NCI-H82 (cell line): ENCODE measurements around the gene LIN28B.
"Not testable (repeated sequence)": the region's sequence is repeated elsewhere in the genome, so short reads cannot be mapped to it uniquely, and the experiment has no call there.

ENCODE experiments used
- DNase-seq: peaks from one replicate; lab custom pipeline; 2025; lab: John Stamatoyannopoulos, UW

The LIN28B gene

DNA sequence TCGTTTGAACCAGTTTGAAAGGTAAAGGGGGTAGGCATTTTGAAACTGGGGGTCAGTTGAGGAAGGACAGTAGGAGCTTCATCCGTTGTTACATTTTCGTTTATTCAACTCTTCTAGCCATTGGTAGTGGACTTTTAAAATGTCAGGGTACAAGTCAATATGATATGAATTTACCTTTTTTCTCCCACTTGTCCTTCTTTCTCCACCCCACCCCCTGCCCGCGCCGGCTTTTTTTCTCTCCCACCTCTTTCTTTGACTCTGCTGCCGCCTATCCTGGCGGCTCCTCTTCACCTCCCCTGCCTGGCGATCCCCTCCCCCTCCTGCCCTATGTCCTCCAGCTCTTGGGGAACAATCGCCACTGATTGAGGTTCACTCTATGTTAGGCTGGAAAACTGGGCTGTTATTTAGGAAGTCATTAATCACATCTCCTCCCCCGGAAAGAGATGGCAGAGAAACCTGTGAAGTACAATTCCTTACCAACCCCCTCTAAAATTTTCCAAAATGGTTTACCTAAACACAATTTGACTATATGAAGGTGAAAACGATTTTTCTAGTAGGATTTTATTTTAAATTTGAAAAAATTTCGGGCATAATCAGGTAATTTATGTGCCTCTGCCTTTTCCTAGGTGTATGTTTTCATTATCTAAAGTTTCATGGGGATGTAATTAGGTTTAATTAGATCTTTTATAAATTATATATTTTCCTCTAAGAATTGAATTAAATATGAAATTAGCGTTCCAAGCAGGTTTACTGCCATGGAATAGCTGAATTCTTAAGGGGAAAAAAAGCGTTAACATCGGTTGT lies 778 bp upstream of the LIN28B start:
- no peak for DNase-seq

DNA sequence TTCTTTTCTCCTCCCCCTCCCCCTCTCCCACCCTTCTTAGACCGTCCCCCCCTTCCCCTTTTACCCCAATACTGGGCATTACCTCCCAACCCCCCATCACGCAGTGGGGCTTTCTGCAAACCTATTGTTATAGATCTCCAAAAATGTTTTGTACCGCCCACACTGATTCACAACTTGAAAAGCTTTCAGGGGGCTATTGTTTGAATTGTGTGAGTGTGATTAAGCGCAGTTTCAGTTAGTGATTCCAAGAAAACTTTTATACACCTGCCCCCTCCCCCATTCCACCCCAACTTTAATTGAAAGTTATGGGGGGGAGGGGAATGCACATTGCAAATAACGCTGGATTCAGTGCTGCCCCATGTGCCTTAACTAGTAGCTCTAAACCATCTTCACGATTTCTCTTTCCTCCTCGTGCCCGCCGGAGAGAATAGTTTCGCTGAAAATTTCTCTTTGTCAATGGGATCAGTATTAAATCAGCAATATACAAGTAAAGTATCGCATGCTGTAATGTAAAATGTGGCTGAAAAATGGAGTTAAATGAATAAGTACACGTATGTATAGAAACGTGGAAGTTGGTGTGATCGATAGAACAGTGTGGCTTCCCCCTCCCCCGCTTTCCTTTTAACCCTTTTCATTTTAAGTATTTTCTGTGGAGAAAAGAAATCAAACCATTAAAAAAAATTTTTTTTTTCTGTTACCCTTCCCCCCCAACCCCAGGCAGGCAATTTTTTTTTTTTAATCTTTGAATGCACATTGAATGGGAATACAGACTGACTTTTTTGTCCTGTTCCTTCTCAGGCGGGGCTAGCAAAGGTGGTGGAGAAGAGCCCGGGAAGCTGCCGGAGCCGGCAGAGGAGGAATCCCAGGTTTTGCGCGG lies 632 bp downstream of the LIN28B start:
- no peak for DNase-seq

DNA sequence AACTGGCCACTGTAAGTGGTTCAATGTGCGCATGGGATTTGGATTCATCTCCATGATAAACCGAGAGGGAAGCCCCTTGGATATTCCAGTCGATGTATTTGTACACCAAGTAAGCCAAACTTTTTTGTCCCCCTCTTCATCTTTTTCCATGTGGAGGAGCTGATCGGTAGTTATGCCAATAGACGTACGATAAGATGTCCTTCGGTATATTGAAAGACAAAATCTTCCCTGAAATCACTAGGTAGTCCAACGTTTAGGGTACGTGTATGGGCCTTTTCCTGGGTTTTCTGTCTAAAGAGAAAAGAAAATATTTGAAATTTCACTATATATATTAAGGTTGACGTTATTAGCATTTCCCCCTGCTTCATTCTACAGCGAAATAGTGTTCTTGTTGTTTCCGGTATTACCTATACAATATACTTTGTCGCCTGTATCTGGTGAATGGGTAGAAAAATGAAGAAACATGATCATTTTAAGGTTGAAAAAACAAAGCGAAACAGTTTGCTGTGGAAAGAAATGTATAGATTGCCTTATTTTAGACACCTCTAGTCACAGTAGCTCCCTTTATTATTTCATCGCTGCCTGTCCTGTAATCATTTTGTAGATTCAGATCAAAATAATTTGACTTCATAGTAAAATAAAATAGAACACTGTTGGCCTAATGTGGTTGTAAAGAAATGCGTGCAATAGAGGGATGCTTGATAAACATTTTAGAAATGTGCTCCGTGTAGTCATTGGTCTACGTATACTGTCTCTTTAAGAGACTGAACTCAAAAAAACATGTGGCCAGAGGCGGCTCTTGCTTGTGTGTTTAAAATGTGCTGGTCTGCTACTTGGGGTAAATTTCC lies 1.5 kb downstream of the LIN28B start:
- no peak for DNase-seq

DNA sequence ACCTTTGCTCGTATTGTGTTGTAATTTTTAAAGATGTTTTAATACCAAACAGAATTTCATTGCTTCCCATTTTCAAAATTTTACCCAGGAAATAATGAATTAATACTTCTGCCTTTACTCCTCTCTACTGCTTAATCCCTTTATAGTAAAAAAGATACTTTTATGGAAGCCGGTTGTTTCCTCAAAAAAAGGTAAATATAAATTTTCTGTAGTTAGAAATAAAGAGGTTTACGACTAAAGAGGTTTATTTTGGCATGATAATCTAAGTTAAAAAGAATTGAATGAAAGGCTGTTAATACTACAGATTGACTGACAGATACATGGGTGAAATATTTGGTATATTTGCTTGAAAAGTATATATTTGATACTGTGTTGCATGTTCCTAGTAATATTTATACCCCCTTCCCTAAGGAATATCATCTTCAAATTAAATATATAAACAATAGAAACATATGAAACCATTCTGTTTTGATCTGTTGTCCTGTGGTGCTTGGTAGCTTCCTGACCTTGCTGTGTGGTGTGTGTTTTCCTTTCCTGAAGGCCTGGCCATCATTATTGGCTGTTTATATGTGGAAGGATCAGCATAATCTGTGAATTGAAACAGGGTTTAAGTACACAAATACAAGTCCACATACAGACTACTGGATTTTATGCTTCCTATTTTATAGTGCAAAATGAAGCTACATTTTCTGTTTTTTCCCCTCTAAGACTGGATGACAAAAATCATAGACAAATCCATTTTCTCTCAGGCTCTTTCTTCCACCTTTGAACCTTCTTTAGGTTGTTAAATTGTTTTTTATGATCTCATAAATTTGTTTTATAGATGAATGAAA lies 2.3 kb downstream of the LIN28B start:
- no peak for DNase-seq

DNA sequence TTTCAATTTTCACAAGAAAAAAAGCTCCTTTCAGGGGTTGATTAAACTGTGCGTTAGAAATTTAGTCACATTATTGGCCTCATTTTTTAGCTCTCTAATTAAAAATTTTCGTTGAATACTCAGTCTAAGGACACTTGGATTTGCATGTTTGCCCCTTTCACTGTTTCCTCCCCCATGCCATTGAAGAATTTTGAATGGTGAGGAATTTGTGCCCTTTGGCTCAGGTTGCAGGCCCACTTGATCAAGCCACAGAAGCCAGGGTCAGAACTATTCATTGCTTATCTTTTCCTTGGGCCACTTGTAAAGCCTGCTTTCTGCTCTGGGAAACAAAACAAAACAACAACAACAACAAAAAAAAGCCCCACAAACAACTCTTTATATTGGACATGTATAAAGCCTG lies 12.2 kb downstream of the LIN28B start:
- DNase-seq: no peak

DNA sequence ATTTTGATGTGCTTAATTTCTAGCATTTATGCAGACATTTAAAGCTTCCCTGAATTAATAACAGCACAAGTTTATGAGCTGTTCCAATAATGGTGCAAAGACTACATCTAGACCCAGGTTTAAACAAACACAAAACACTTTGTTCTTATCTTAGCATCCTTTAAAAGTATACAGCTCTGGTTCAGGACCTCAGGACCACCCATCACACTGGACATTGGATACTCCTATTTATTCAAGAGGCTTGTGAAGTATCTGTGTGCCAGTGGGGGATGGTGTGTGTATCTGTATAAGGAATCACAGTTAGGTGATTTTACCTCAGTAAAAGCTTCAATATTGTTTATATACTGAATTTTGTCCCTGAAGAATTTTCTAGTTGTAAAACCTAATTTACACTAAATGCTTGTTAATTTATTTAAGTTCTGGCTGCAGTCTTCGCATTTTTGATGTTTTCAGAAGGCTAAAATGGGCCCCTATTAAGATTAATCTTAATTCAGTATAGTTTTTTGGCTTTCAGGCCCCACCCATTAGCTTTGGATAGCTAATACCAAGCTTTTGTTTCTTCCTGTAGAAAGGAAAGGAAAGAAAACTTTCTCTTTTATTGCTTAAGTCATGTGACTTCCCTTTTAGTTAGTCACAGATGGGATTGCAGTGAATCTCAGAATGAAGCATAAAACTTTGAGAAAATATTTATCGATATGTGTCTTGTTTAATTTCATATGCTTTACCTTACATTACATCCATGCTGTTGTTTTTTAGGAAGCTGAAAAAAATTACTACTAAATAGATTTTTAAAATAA lies 13.1 kb downstream of the LIN28B start:
- DNase-seq: no peak

DNA sequence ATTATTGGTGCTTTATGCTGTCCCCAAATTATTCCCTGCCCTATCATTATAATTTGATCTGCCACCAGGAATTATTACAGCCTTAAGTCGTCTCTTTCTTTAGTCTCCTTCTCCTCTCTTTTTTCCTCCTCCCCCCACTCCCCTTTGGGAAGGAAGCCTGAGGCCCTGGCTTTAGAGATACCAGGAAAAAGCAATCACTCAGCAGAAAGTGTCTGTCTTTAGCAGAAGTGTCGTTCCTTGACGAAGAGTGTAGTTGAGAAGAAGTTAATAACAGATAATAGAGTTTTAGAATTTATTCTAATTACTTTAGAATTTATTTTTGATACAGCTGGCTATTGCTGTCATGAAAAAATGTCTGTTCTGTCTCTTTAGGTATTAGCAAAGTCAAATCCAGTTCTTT lies 16.5 kb downstream of the LIN28B start:
- no peak for DNase-seq

DNA sequence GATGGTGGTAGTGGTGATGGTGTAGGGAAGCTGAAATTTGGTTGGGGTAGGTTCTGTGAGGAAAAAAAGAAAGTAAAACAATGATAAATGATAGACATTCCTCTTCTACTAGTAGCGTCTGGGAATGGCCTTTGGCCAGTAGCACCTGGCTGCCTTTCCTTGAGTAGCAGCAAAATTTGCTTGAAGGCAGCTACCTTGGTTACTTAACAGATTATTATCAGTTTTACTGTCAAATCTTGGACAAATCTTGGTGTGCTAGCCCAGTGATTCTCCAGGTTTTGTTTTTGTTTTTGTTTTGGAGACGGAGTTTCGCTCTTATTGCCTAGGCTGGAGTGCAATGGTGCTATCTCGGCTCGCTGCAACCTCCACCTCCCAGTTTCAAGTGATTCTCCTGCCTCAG lies 26.4 kb downstream of the LIN28B start:
- DNase-seq: no peak

DNA sequence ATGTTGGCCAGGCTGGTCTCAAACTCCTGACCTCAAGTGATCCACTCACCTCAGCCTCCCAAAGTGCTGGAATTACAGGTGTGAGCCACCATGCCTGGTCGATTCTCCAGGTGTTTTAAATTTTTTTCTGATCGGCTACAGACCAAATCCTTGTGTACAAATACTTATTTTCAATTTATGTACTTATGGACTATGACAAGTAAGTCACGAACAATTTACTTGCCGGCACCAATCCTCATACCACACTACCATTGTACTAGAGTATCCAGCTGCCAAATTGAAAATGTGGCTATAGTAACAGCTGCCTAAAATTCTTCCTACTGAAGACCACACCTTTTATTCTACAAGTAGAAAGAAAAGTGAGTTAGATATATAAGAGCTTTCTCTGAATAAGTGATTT lies 26.9 kb downstream of the LIN28B start:
- DNase-seq: no peak

DNA sequence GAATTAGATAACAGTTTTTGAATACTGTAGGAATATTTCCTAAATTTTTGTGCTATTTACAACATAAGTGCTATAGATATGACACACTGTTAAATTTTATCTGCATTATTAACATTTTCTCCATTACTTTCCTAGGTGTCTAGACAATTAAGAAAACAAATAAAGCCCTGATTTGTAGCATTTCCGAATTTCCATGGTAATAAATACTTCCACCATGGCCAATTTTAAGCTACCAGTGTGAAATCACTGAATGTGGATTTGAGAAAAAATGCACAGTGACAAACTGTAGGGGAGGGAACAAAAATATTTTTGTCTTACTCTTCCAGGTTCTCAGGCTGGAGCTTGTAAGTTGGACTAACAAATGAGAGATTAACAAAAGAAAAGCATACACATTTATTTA lies 27.9 kb downstream of the LIN28B start:
- DNase-seq: no peak

DNA sequence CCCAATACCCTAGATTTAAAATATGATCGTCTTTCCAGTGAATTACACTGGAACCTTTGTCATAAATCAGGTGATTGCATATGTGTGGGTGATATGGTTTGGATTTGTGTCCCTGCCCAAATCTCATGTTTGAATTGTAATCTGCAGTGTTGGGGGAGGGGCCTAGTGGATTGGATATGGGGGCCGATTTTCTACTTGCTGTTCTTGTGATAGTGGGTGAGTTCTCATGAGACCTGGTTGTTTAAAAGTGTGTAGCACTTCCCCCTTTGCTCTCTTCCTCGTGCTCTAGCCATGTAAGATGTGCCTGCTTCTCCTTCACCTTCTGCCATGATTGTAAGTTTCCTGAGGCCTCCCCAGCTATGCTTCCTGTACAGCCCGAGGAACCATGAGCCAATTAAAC lies 29.0 kb downstream of the LIN28B start:
- DNase-seq: not testable (repeated sequence)

DNA sequence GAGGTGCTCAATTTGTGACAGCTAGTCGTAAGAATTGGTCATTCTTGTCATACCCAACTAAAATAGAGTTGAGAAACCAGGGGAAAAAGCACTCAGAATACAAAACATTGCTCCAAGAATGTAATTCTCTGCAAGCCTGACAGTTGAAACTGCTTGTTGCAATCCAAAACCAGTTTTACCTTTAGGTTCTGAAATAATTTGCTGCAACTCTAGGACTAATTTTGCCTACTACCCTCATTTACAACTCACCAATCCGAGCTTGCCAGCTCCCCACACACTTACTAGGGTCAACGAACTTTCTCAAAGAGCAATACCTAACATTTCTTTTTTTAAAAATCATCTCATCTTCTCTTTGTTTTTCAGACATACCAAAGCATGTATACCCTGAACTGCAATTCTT lies 29.7 kb downstream of the LIN28B start:
- no peak for DNase-seq

DNA sequence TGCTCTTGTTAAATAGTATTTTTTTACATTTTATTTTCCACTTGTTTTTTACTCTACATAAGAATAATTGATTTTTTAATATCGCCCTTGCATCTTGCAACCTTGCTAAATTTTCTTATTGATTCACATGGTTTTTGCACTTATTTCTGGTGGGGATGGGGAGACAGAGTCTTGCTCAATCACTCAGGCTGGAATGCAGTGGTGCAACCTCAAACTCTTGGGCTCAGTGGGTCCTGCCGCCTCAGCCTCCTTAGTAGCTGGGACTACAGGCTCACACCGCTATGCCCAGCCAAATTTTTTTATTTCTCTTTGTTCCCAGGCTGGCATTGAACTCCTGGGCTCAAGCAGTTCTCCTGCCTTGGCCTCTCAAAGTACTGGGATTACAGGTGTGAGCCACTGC lies 30.3 kb downstream of the LIN28B start:
- no peak for DNase-seq

DNA sequence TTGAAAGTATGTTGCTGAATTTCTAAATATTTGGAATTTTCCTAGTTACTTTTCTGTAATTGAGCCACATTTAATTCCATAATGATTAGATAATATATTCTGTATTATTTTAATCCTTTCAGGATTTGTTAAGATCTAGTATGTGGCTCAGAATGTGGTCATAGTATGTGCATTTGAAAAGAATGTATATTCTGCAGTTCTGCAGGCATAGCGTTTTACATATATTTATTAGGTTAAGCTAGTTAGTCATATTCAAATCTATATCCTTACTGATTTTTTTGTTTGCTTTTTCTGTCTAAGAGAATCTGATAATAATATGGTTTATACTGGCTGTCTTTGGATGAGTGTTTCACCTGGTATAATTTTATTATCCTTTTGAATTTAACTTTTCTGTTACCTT lies 33.2 kb downstream of the LIN28B start:
- DNase-seq: no peak

DNA sequence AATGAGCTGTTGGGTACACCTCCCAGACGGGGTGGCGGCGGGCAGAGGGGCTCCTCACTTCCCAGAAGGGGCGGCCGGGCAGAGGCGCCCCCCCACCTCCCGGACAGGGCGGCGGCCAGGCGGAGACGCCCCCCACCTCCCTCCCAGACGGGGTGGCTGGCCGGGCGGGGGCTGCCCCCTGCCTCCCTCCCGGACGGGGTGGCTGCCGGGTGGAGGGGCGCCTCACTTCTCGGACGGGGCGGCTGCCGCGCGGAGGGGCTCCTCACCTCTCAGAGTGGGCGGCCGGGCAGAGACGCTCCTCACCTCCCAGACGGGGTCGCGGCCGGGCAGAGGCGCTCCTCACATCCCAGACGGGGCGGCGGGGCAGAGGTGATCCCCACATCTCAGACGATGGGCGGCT lies 34.2 kb downstream of the LIN28B start:
- not testable (repeated sequence) for DNase-seq

DNA sequence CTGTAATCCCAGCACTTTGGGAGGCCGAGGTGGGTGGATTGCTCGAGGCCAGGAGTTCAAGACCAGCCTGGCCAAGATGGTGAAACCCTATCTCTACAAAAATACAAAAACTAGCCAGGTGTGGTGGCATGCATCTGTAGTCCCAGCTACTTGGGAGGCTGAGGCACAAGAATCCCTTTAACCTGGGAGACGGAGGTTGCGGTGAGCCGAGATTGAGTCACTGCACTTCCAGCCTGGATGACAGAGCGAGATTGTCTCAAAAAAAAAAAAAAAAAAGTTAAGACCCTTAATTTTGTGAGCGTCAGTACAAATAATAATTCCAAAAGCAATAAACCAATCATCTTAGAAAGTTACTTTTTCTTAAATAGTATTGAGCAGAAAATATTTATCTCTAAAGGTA lies 36.7 kb downstream of the LIN28B start:
- not testable (repeated sequence) for DNase-seq

DNA sequence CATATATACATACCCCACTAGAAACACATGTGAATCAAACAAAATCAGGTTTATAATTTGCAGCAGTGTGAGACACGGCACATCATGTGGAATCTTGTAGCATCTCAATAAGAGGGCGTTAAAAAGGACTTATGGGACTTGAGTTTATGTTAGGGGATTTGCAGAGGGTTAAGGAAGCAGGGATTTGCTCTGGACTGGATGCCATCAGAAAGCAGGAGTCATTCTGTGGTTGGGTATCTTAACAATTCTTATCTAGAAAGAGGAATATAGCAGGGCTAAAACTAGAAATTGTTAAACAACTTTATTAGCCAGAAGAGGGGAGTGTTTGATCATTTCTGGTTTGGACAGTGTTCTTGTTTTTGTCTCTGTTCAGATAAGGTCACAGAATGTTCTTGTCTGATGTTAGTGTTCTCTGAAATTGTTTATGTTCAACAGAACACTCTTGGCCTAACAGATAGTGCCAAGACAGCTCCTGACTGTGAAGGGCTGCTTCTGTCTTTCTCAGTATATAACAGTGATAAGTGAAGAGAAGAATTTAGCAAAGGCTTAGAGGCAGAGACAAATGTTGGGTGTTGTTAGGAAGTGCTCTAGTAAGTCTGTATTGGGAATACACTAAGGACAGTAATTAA lies 39.2 kb downstream of the LIN28B start:
- no peak for DNase-seq

DNA sequence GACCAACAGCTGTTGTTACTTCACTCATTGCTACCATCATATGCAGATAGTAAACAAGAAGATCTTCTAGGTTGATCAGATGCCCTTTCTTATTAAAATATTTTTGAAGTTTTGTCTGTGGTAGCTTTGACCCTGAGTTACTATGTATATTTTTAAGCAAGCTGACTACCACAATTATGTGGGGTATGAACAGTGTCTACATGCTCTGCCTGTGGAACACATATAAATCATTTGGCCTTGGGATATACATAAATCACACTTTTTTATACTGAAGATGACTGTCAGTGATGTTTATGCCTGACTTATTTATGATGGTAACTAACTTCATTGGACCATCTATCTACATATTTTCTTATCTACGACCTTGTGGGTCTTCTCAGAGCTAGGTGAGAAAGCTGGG lies 44.2 kb downstream of the LIN28B start:
- DNase-seq: no peak

DNA sequence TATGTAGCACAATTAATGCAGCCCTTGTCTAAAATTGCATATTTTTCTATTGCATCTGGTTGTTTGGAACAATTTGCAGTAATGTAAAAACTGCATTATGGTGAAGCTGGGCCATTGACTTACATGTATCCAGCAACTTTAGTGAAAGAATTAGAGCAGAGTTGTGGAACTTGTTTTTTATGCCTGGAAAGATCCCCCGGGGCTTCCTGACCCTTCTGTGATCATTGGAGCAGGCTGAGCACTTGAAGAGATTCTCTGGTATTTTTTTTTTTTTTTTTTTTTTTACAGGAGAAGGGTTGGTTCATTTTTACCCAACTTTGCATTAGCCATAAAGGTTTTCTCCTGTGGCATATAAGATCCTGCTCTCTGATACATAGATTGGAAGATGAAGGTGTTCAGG lies 45.0 kb downstream of the LIN28B start:
- DNase-seq: no peak

DNA sequence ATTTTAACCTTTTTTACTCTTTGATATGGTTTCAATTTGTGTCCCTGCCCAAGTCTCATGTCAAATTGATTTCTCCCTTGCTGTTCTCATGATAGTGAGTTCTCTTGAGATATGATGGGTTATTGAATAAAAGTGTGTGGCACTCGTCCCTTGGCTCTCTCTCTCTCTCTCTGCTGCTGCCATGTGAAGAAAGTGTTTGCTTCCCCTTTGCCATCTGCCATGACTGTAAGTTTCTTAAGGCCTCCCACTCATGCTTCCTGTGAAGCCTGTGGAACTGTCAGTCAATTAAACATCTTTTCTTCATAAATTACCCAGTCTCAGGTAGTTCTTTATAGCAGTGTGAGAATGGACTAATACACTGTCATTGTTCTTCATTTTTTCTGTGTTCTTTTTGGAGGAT lies 48.5 kb downstream of the LIN28B start:
- no peak for DNase-seq
